Prostate gland (tissue), 2 donors: ENCODE results near the gene DDX47. TPM values are rescaled to one million over a fixed set of nuclear protein-coding genes. Genes with fewer than 3 reads are reported as not detected.

Experiments
- DNase-seq: peaks from one replicate; pipeline ENCODE4 v3.0.0-alpha.2; 2019; ENCODE audit warnings: low spot score
- H3K27ac ChIP-seq, 2 donors: fragments of 200-600 bp; sonication (generic); 2 replicates each; pipeline ENCODE4 v1.5.1; 2017 to 2019
- H3K27me3 ChIP-seq: fragments of 200-600 bp; sonication (generic); replicated peaks from 2 replicates; pipeline ENCODE4 v1.5.1; 2019; ENCODE audit not compliant: insufficient read depth
- H3K36me3 ChIP-seq, 2 donors: fragments of 200-600 bp; sonication (generic); 1 replicate in 1 of 2; 2 replicates in 1 of 2; pipeline versions ENCODE4 v1.5.1 to v1.8.1; 2017 to 2019
- H3K4me1 ChIP-seq: fragments of 200-600 bp; sonication (generic); replicated peaks from 2 replicates; pipeline ENCODE4 v1.5.1; 2019
- H3K4me3 ChIP-seq, 2 donors: fragments of 200-600 bp; sonication (generic); 2 replicates each; pipeline ENCODE4 v1.5.1; 2017 to 2019
- H3K9me3 ChIP-seq: fragments of 200-600 bp; sonication (generic); 2 replicates; pipeline ENCODE4 v1.5.1; 2017
- POLR2A ChIP-seq: fragments of 450-650 bp; IDR thresholded peaks from one replicate; pipeline ENCODE4 v1.6.1; 2016; ENCODE audit warnings: antibody characterized with exemption, mild to moderate bottlenecking
- POLR2AphosphoS5 ChIP-seq: sonication (generic); formaldehyde crosslinking; IDR thresholded peaks from one replicate; pipeline ENCODE4 v1.6.1; 2017; ENCODE audit warnings: antibody characterized with exemption
- WGBS: methylation state at CpG from one replicate; pipeline ENCODE4 v1.1.5; 2018; 5-methylcytosine and 5-hydroxymethylcytosine counted together
- intact Hi-C: fragments of 100-400 bp; cut with DNase I; formaldehyde crosslinking; loops from one replicate; pipeline ENCODE4 v1.14.2; 2022
- total RNA-seq, 2 donors: library from RNA; depleted of rRNA; stranded (reverse); fragments of >200 nt; gene quantifications; one replicate each; pipeline ENCODE4 v1.1.0, GENCODE V29; 2016
- TF ChIP-seq, protein P1 (sequence below), 4 experiments: fragments of 200-600 bp in 2 of 4; fragments of 450-650 bp in 2 of 4; sonication (generic) in 2 of 4; IDR thresholded peaks; 1 replicate in 3 of 4; 2 replicates in 1 of 4; pipeline ENCODE4 v1.5.1; 2016 to 2019; ENCODE audit warnings: antibody characterized with exemption in 4 of 4, mild to moderate bottlenecking in 2 of 4, moderate library complexity in 2 of 4

DDX47 gene
- total RNA-seq, 2 donors from 2014 or later = 44.6 to 74.8 TPM

DNA sequence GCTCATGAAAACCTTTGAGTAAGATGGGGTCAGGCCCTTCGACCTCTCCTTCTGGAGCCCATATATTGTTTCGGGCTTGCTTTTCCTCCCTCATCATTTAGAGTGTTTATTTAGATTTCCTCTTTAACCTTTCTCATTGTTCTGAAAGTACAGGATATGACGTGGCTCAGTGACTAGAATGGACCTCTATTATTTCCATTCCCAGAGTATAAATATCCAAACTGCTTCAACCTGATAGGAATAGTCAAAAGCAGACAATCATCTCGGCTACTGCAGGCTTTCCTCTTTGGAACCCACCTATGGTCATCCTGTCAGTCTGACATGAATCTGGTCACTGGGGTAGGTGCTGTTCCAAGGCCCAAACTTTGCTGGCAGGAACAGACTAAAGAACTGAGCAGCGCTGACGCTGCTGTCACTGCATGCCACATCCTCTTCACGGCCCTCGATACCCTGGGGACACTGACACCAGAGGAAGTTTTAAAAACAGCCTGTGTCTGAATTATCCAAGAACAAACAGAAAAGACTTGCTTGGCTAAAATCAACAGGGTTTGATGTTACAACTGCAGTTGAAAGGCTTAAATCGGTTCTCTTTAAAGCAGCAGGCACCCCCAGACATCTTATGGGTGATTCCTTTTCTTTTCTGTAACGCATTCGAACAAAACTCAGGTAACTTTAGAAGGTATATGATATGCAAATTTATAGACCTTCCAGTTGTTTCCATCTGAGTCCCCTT, 5.0 kb upstream of the DDX47 start:
- 17% methylated on average over 11 of the region's 11 CpGs for WGBS
- Histone ChIP-seq H3K27ac (peak overlapping the region; percentile 59 to 61), H3K36me3 (no peaks in the 10 kb centered on the region), H3K9me3 (no peaks in the 10 kb centered on the region), H3K4me1 (no peaks in the 10 kb centered on the region), H3K27me3 (no peaks in the 10 kb centered on the region), H3K4me3 (no peak overlapping the region)
- TF ChIP-seq POLR2A (no peak), POLR2AphosphoS5 (no peak)
- TF ChIP-seq, protein P1, sequence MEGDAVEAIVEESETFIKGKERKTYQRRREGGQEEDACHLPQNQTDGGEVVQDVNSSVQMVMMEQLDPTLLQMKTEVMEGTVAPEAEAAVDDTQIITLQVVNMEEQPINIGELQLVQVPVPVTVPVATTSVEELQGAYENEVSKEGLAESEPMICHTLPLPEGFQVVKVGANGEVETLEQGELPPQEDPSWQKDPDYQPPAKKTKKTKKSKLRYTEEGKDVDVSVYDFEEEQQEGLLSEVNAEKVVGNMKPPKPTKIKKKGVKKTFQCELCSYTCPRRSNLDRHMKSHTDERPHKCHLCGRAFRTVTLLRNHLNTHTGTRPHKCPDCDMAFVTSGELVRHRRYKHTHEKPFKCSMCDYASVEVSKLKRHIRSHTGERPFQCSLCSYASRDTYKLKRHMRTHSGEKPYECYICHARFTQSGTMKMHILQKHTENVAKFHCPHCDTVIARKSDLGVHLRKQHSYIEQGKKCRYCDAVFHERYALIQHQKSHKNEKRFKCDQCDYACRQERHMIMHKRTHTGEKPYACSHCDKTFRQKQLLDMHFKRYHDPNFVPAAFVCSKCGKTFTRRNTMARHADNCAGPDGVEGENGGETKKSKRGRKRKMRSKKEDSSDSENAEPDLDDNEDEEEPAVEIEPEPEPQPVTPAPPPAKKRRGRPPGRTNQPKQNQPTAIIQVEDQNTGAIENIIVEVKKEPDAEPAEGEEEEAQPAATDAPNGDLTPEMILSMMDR (IDR thresholded peaks at IDR 0.05) = no peak
- no peak for DNase-seq
- intact Hi-C loops = no loop called here

DNA sequence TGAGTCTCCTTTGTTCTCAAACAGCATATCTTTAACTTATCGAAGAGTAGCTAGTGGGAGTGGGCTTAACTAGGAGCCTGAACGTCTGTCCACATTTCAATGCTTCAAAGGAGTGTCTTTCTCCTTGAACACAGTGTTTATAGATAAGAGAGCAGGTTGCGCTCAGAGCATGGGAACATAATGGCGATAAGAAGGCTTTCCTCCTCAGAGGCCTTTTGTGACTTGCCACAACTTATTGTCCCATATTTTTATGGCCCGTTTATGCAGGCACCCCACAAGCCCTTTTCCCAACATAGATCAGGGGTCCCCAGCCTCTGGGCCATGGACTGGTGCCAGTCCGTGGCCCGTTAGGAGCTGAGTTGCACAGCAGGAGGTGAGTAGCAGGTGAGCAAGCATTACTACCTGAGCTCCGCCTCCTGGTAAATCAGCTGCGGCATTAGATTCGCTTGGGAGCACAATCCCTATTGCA, 2.6 kb upstream of the DDX47 start:
- Histone ChIP-seq H3K27me3 (no peaks in the 10 kb centered on the region), H3K36me3 (no peaks in the 10 kb centered on the region), H3K4me3 (no peak overlapping the region), H3K4me1 (peaks cover 5% of the 10 kb centered on the region), H3K9me3 (no peaks in the 10 kb centered on the region), H3K27ac (no peak overlapping the region)
- no peak for DNase-seq
- intact Hi-C loops = no loop called here
- no peak for TF ChIP-seq POLR2AphosphoS5
- TF ChIP-seq POLR2A = no peak
- TF ChIP-seq, protein P1 (IDR thresholded peaks at IDR 0.05) = no peak
- 84% methylated on average over 10 of the region's 10 CpGs for WGBS

DNA sequence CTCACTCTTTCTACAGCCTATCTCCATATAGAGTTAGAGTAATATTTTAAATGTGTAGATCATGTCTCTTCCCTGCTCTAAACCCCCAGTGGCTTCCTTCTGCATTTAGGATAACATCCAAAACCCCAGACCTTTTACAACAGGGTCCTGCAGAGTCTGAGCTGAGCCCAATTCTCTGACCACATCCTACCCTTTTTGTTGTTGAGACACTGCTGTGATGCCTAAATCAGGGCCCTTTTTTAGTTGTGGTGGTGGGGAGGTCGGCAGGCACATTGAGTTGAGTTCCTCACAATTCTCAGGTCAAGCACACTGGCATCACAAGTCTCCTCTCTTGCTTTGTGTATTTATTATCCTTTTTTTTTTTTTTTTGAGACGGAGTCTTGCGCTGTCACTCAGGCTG, 1.8 kb upstream of the DDX47 start:
- WGBS = 94% methylated on average over 3 of the region's 3 CpGs
- Histone ChIP-seq H3K4me1 (peaks cover 5% of the 10 kb centered on the region), H3K9me3 (no peaks in the 10 kb centered on the region), H3K4me3 (no peak overlapping the region), H3K36me3 (no peaks in the 10 kb centered on the region), H3K27ac (no peak overlapping the region), H3K27me3 (no peaks in the 10 kb centered on the region)
- no peak for DNase-seq
- intact Hi-C loops = no loop called here
- TF ChIP-seq, protein P1 (IDR thresholded peaks at IDR 0.05) = no peak

DNA sequence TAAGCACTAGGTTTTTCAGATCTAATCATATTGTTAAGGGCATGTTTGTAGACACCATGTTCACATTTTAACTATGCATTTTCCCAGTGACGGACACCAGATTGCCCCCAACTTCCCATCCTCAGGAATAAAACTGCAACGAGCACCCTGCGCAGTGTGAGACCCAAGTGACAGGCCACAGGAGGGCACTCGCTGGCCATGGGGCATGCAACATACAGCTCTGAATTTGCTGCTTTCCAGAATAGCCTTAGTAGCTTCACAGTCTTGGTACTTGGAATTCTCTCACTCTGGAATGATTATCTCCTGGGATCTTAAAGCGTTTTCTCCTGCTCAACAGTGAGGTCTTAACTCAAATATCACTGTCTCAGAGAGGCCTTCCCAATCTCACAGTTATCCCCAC, 972 bp upstream of the DDX47 start:
- TF ChIP-seq, protein P1 (IDR thresholded peaks at IDR 0.05) = no peak
- no peak for TF ChIP-seq POLR2A
- TF ChIP-seq POLR2AphosphoS5 = no peak
- Histone ChIP-seq H3K4me3 (no peak overlapping the region), H3K9me3 (no peaks in the 10 kb centered on the region), H3K4me1 (peaks cover 5% of the 10 kb centered on the region), H3K36me3 (no peaks in the 10 kb centered on the region), H3K27ac (no peak overlapping the region), H3K27me3 (no peaks in the 10 kb centered on the region)
- intact Hi-C loops = no loop called here
- no peak for DNase-seq
- 95% methylated on average over 5 of the region's 5 CpGs for WGBS

DNA sequence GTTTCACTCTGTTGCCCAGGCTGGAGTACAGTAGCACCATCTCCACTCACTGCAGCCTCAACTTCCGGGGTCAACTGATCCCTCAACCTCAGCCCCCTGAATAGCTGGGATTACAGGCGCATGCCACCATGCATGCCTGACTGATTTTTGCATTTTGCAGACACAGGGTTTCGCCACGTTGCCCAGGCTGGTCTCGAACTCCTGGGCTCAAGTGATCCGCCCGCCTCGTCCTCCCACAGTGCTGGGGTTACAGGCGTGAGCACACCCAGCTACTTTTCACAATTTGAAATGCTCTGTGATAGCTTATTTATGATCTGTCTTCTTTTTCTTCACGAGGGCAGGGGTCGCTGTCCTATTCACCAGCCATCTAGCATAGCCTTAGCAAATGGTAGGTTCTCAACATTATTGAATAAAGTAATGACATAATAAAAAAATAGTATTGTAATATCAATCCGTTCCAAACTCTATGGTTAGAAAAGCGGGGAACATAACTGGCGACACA, 477 bp upstream of the DDX47 start:
- WGBS = 79% methylated on average over 14 of the region's 14 CpGs
- H3K36me3 ChIP-seq = no peaks in the 10 kb centered on the region
- peaks cover 5% of the 10 kb centered on the region for H3K4me1 ChIP-seq

More for the DNA sequence above, 477 bp upstream of the DDX47 start:
- H3K4me3 ChIP-seq = no peak overlapping the region
- intact Hi-C loops = no loop called here
- no peaks in the 10 kb centered on the region for H3K9me3 ChIP-seq
- no peak for DNase-seq
- no peaks in the 10 kb centered on the region for H3K27me3 ChIP-seq
- TF ChIP-seq, protein P1 (IDR thresholded peaks at IDR 0.05) = no peak
- TF ChIP-seq POLR2A = no peak
- no peak for TF ChIP-seq POLR2AphosphoS5
- H3K27ac ChIP-seq = peak overlapping the region in 1 of 2 donors; percentile 67
